HEK293 (cell line): ENCODE measurements around the gene ATOH8.
"Not testable (repeated sequence)": the region's sequence is repeated elsewhere in the genome, so short reads cannot be mapped to it uniquely, and the experiment has no call there.

ENCODE experiments used
- HOXA7 ChIP-seq: sonication (generic); formaldehyde crosslinking; IDR thresholded peaks from 2 replicates; pipeline ENCODE4 v1.8.1; 2022; ENCODE audit warnings: missing genetic modification reagents, borderline replicate concordance
- SETDB1 ChIP-seq: IDR thresholded peaks from one replicate; pipeline ENCODE4 v1.6.1; 2017; ENCODE audit warnings: mild to moderate bottlenecking, low read length, moderate library complexity, mixed read lengths; ENCODE audit not compliant: insufficient read length
- TCF7L2 ChIP-seq: IDR thresholded peaks from 2 replicates; pipeline ENCODE4 v1.6.1; 2011; ENCODE audit warnings: low read depth, mild to moderate bottlenecking, inconsistent platforms, low read length, moderate library complexity, borderline replicate concordance
- YY1 ChIP-seq: fragments of 450-650 bp; formaldehyde crosslinking; IDR thresholded peaks from 2 replicates; pipeline ENCODE4 v1.5.1; 2018; ENCODE audit warnings: missing biosample characterization, missing genetic modification characterization
- ZBTB1 ChIP-seq: fragments of 450-650 bp; formaldehyde crosslinking; IDR thresholded peaks from 2 replicates; pipeline ENCODE4 v1.5.1; 2016; ENCODE audit warnings: missing biosample characterization, missing genetic modification characterization
- ZBTB20 ChIP-seq: fragments of 450-650 bp; formaldehyde crosslinking; IDR thresholded peaks from 2 replicates; pipeline ENCODE4 v1.5.1; 2016; ENCODE audit warnings: missing biosample characterization, missing genetic modification characterization
- ZNF10 ChIP-seq: fragments of 450-650 bp; formaldehyde crosslinking; IDR thresholded peaks from 2 replicates; pipeline ENCODE4 v1.5.1; 2017; ENCODE audit warnings: missing biosample characterization, missing genetic modification characterization
- ZNF157 ChIP-seq: fragments of 450-650 bp; formaldehyde crosslinking; IDR thresholded peaks from 2 replicates; pipeline ENCODE4 v1.5.1; 2016; ENCODE audit warnings: missing biosample characterization, missing genetic modification characterization
- ZNF391 ChIP-seq: fragments of 450-650 bp; formaldehyde crosslinking; IDR thresholded peaks from 2 replicates; pipeline ENCODE4 v1.5.1; 2016; ENCODE audit warnings: low read depth, missing biosample characterization, missing genetic modification characterization, borderline replicate concordance
- ZNF423 ChIP-seq: fragments of 450-650 bp; formaldehyde crosslinking; IDR thresholded peaks from 2 replicates; pipeline ENCODE4 v1.5.1; 2016; ENCODE audit warnings: missing biosample characterization, missing genetic modification characterization
- ZNF48 ChIP-seq: fragments of 450-650 bp; formaldehyde crosslinking; IDR thresholded peaks from 2 replicates; pipeline ENCODE4 v1.5.1; 2016; ENCODE audit warnings: missing biosample characterization, missing genetic modification characterization
- ZNF555 ChIP-seq: fragments of 450-650 bp; formaldehyde crosslinking; conservative IDR thresholded peaks from 2 replicates; pipeline ENCODE4 v1.5.1; 2017; ENCODE audit warnings: missing biosample characterization, mild to moderate bottlenecking, missing genetic modification characterization, inconsistent platforms
- TF ChIP-seq, protein P1 (sequence below): fragments of 450-650 bp; formaldehyde crosslinking; IDR thresholded peaks from 2 replicates; pipeline ENCODE4 v1.5.1; 2016; ENCODE audit warnings: missing biosample characterization, missing genetic modification characterization
- TF ChIP-seq, protein P2 (sequence below): fragments of 450-650 bp; formaldehyde crosslinking; IDR thresholded peaks from 2 replicates; pipeline ENCODE4 v1.5.1; 2016; ENCODE audit warnings: missing biosample characterization, missing genetic modification characterization

DNA sequence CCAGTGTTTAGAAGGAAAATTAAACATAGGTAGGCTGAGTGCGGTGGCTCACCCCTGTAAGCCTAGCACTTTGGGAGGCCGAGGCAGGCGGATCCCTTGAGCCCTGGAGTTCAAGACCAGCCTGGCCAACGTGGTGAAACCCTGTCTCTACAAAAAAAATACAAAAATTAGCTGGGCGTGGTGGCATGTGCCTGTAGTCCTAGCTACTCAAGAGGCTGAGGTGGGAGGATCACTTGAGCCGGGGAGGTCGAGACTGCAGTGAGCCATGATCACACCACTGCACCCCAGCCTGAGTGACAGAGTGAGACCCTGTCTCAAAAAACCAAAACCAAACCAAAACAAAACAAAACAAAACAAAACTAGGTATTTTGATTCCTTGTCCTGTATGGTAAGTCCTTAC is 39.4 kb upstream of the ATOH8 start:
- TF ChIP-seq HOXA7 (CRISPR knock-in tag); ZNF423 (tag by site-specific recombination); ZBTB1 (tag by site-specific recombination); ZNF391; ZNF555 (tag by site-specific recombination); ZNF157 (tag by site-specific recombination); ZNF10 (tag by site-specific recombination); SETDB1; ZNF48 (tag by site-specific recombination); ZBTB20 (tag by site-specific recombination); TCF7L2; YY1 (tag by site-specific recombination): not testable (repeated sequence)
- TF ChIP-seq, protein P1, sequence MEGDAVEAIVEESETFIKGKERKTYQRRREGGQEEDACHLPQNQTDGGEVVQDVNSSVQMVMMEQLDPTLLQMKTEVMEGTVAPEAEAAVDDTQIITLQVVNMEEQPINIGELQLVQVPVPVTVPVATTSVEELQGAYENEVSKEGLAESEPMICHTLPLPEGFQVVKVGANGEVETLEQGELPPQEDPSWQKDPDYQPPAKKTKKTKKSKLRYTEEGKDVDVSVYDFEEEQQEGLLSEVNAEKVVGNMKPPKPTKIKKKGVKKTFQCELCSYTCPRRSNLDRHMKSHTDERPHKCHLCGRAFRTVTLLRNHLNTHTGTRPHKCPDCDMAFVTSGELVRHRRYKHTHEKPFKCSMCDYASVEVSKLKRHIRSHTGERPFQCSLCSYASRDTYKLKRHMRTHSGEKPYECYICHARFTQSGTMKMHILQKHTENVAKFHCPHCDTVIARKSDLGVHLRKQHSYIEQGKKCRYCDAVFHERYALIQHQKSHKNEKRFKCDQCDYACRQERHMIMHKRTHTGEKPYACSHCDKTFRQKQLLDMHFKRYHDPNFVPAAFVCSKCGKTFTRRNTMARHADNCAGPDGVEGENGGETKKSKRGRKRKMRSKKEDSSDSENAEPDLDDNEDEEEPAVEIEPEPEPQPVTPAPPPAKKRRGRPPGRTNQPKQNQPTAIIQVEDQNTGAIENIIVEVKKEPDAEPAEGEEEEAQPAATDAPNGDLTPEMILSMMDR (tag by site-specific recombination) = not testable (repeated sequence)
- TF ChIP-seq, protein P2, sequence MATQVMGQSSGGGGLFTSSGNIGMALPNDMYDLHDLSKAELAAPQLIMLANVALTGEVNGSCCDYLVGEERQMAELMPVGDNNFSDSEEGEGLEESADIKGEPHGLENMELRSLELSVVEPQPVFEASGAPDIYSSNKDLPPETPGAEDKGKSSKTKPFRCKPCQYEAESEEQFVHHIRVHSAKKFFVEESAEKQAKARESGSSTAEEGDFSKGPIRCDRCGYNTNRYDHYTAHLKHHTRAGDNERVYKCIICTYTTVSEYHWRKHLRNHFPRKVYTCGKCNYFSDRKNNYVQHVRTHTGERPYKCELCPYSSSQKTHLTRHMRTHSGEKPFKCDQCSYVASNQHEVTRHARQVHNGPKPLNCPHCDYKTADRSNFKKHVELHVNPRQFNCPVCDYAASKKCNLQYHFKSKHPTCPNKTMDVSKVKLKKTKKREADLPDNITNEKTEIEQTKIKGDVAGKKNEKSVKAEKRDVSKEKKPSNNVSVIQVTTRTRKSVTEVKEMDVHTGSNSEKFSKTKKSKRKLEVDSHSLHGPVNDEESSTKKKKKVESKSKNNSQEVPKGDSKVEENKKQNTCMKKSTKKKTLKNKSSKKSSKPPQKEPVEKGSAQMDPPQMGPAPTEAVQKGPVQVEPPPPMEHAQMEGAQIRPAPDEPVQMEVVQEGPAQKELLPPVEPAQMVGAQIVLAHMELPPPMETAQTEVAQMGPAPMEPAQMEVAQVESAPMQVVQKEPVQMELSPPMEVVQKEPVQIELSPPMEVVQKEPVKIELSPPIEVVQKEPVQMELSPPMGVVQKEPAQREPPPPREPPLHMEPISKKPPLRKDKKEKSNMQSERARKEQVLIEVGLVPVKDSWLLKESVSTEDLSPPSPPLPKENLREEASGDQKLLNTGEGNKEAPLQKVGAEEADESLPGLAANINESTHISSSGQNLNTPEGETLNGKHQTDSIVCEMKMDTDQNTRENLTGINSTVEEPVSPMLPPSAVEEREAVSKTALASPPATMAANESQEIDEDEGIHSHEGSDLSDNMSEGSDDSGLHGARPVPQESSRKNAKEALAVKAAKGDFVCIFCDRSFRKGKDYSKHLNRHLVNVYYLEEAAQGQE = not testable (repeated sequence)
